ENCODE data around the gene GRM4. TPM values are rescaled to one million over a fixed set of nuclear protein-coding genes. Genes with fewer than 3 reads are reported as not detected.

GRM4 gene
- total and polyA plus RNA-seq, 2 experiments from 2014 or later, result 0.10 to 0.22 TPM

GRCh38 chr6:34025112-34025807, 120.6 kb downstream of the GRM4 start:
- Histone ChIP-seq H3K9ac (no peak overlapping the region), H4K20me1 (ENCODE audit: insufficient read depth) (no peaks in the 10 kb centered on the region), H3K36me3 (ENCODE audit: low read depth) (no peaks in the 10 kb centered on the region), H3F3A (ENCODE audit: insufficient read depth) (no peaks in the 10 kb centered on the region), H3K27ac (no peak overlapping the region), H3K27me3 (replicated peaks; ENCODE audit: insufficient read depth) (no peaks in the 10 kb centered on the region), H3K4me2 (ENCODE audit: unreplicated experiment) (no peak overlapping the region), H2AFZ (no peak overlapping the region), H3K4me1 (ENCODE audit: insufficient read depth) (no peaks in the 10 kb centered on the region), H3K79me2 (ENCODE audit: insufficient read depth) (no peaks in the 10 kb centered on the region), H3K4me3 (no peak overlapping the region), H3K9me2 (ENCODE audit: insufficient read depth) (no peaks in the 10 kb centered on the region), H3K9me3 (ENCODE audit: low read depth) (no peaks in the 10 kb centered on the region)
- 77 to 79% methylated on average over 8 of the region's 8 CpGs for WGBS, 2 experiments (ENCODE audit: low coverage in 1 of 2, low lambda C conversion rate in 2 of 2, missing lambda C conversion rate in 2 of 2)
- in situ Hi-C loops (cut with MboI), result loop anchor here (10.0 to 25.0 kb wide), 2 partner anchors 250 to 438 kb away; partner anchors contain the start of gene BAK1
- DNase-seq, result peak; percentile 10
- no peak for TF ChIP-seq EZH2 (IDR thresholded peaks at IDR 0.05; ENCODE audit: insufficient read depth, poor library complexity, severe bottlenecking)
- no peak for TF ChIP-seq EZH2phosphoT487 (IDR thresholded peaks at IDR 0.05; ENCODE audit: insufficient read depth, low read depth)

- no peak overlapping the region for H3K4me3 ChIP-seq
- no peaks in the 10 kb centered on the region for H3F3A ChIP-seq (ENCODE audit: insufficient read depth)
- no peaks in the 10 kb centered on the region for H3K9me2 ChIP-seq (ENCODE audit: insufficient read depth)
- no peak for DNase-seq
- H4K20me1 ChIP-seq (ENCODE audit: insufficient read depth), result no peaks in the 10 kb centered on the region
- no peaks in the 10 kb centered on the region; the same call in 1 of the 2 replicates for H3K27me3 ChIP-seq (replicated peaks; ENCODE audit: insufficient read depth)
- H3K4me1 ChIP-seq (ENCODE audit: insufficient read depth), result no peaks in the 10 kb centered on the region
- H2AFZ ChIP-seq, result no peak overlapping the region
- no peak for TF ChIP-seq EZH2 (IDR thresholded peaks at IDR 0.05; ENCODE audit: insufficient read depth, poor library complexity, severe bottlenecking)
- no peak for TF ChIP-seq EZH2phosphoT487 (IDR thresholded peaks at IDR 0.05; ENCODE audit: insufficient read depth, low read depth)
- H3K79me2 ChIP-seq (ENCODE audit: insufficient read depth), result no peaks in the 10 kb centered on the region
- H3K9me3 ChIP-seq (ENCODE audit: low read depth), result no peaks in the 10 kb centered on the region
- H3K27ac ChIP-seq, result no peak overlapping the region
- no peak overlapping the region for H3K9ac ChIP-seq
- no peak overlapping the region for H3K4me2 ChIP-seq (ENCODE audit: unreplicated experiment)
- in situ Hi-C loops (cut with MboI), result loop anchor here (10.0 kb wide), 1 partner anchor 248 kb away; no protein-coding TSS in a partner anchor
- 75 to 78% methylated on average over 9 of the region's 9 CpGs for WGBS, 2 experiments (ENCODE audit: low coverage in 1 of 2, low lambda C conversion rate in 2 of 2, missing lambda C conversion rate in 2 of 2)
- H3K36me3 ChIP-seq (ENCODE audit: low read depth), result no peaks in the 10 kb centered on the region
These were observed 123.0 kb downstream of the GRM4 start for GRCh38 chr6:34022873-34023255.

- in situ Hi-C loops (cut with MboI), result loop anchor here (10.0 kb wide), 1 partner anchor 248 kb away; no protein-coding TSS in a partner anchor
- Histone ChIP-seq H3K27me3 (replicated peaks; ENCODE audit: insufficient read depth) (no peaks in the 10 kb centered on the region; the same call in 1 of the 2 replicates), H3K9me2 (ENCODE audit: insufficient read depth) (no peaks in the 10 kb centered on the region), H3K36me3 (ENCODE audit: low read depth) (no peaks in the 10 kb centered on the region), H4K20me1 (ENCODE audit: insufficient read depth) (no peaks in the 10 kb centered on the region), H3K9ac (no peak overlapping the region), H3K27ac (no peak overlapping the region), H3F3A (ENCODE audit: insufficient read depth) (no peaks in the 10 kb centered on the region), H3K9me3 (ENCODE audit: low read depth) (no peaks in the 10 kb centered on the region), H3K4me1 (ENCODE audit: insufficient read depth) (no peaks in the 10 kb centered on the region), H2AFZ (no peak overlapping the region), H3K4me2 (ENCODE audit: unreplicated experiment) (no peak overlapping the region), H3K79me2 (ENCODE audit: insufficient read depth) (no peaks in the 10 kb centered on the region), H3K4me3 (no peak overlapping the region)
- TF ChIP-seq EZH2phosphoT487 (IDR thresholded peaks at IDR 0.05; ENCODE audit: insufficient read depth, low read depth), result no peak
- TF ChIP-seq EZH2 (IDR thresholded peaks at IDR 0.05; ENCODE audit: insufficient read depth, poor library complexity, severe bottlenecking), result no peak
- WGBS, 2 experiments (ENCODE audit: low coverage in 1 of 2, low lambda C conversion rate in 2 of 2, missing lambda C conversion rate in 2 of 2), result 61 to 76% methylated on average over 14 to 19 of the region's 22 CpGs
- no peak for DNase-seq
These were observed 123.5 kb downstream of the GRM4 start for GRCh38 chr6:34022250-34022872.

- H3F3A ChIP-seq (ENCODE audit: insufficient read depth), result no peaks in the 10 kb centered on the region
- whole genome bisulfite sequencing, 2 experiments (ENCODE audit: low coverage in 1 of 2, low lambda C conversion rate in 2 of 2, missing lambda C conversion rate in 2 of 2), result 10 to 14% methylated on average over 19 of the region's 19 CpGs
- TF ChIP-seq EZH2phosphoT487 (IDR thresholded peaks at IDR 0.05; ENCODE audit: insufficient read depth, low read depth) (no peak), EZH2 (IDR thresholded peaks at IDR 0.05; ENCODE audit: insufficient read depth, poor library complexity, severe bottlenecking) (no peak)
- no peaks in the 10 kb centered on the region for H3K4me1 ChIP-seq (ENCODE audit: insufficient read depth)
- no peaks in the 10 kb centered on the region for H3K9me3 ChIP-seq (ENCODE audit: low read depth)
- H3K27me3 ChIP-seq (replicated peaks; ENCODE audit: insufficient read depth), result no peaks in the 10 kb centered on the region; the same call in 1 of the 2 replicates
- peak; percentile 36 for DNase-seq
- H3K4me3 ChIP-seq, result no peak overlapping the region
- no peaks in the 10 kb centered on the region for H4K20me1 ChIP-seq (ENCODE audit: insufficient read depth)
- H3K36me3 ChIP-seq (ENCODE audit: low read depth), result no peaks in the 10 kb centered on the region
- H3K9ac ChIP-seq, result no peak overlapping the region
- H2AFZ ChIP-seq, result no peak overlapping the region
- in situ Hi-C loops (cut with MboI), result loop anchor here (10.0 kb wide), 1 partner anchor 247 kb away; no protein-coding TSS in a partner anchor
- no peaks in the 10 kb centered on the region for H3K79me2 ChIP-seq (ENCODE audit: insufficient read depth)
- no peak overlapping the region for H3K27ac ChIP-seq
- H3K9me2 ChIP-seq (ENCODE audit: insufficient read depth), result no peaks in the 10 kb centered on the region
- H3K4me2 ChIP-seq (ENCODE audit: unreplicated experiment), result no peak overlapping the region
These were observed 124.2 kb downstream of the GRM4 start for GRCh38 chr6:34021554-34022190.
